Breast epithelium (tissue), 3 donors: ENCODE measurements around the gene FCHSD2.

ENCODE experiments used
- POLR2A ChIP-seq: fragments of 450-650 bp; IDR thresholded peaks from one replicate; pipeline ENCODE4 v1.6.1; 2016; ENCODE audit warnings: antibody characterized with exemption, mild to moderate bottlenecking, moderate library complexity
- POLR2AphosphoS5 ChIP-seq, 3 donors: sonication (generic); formaldehyde crosslinking; IDR thresholded peaks; one replicate each; pipeline ENCODE4 v1.6.1; 2017; ENCODE audit warnings: antibody characterized with exemption in 3 of 3
- TF ChIP-seq, protein P1 (sequence below), 3 donors: fragments of 450-650 bp; IDR thresholded peaks; one replicate each; pipeline ENCODE4 v1.5.1; 2016 to 2017; ENCODE audit warnings: antibody characterized with exemption in 3 of 3, mild to moderate bottlenecking in 3 of 3, moderate library complexity in 3 of 3

DNA sequence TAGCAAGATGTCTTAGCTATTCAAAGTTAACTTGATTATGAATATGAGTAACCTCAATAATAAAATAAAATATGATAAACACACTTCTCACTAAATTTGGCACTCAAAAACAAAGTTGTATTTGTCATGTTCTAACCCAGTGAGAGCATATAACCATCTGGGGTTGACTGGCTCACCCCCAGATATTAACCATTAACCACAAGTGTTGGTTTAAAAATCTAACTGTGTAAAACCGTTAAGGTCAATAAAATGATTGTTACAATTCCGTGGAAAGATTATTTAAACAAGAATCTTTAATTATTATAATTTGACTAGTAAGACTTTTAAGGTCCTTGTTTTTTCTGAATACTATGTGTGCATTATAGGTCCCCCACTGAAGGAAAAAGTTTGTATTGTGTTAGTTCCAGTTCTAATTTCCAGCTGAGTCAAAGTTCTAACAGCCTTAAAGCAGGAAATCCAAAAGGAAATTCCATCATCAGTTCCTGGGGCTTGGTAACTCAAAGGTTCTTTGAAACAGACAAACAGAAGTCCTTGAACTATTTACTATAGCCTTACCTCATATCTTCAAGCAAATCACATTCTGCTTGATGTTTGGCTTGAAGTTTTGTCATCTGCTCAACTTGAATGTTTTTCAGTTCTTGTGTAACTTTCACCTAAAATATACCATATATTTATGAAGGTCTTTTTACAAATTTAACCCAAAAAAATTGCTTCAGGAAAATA is 2.5 kb downstream of the FCHSD2 start:
- TF ChIP-seq, protein P1, sequence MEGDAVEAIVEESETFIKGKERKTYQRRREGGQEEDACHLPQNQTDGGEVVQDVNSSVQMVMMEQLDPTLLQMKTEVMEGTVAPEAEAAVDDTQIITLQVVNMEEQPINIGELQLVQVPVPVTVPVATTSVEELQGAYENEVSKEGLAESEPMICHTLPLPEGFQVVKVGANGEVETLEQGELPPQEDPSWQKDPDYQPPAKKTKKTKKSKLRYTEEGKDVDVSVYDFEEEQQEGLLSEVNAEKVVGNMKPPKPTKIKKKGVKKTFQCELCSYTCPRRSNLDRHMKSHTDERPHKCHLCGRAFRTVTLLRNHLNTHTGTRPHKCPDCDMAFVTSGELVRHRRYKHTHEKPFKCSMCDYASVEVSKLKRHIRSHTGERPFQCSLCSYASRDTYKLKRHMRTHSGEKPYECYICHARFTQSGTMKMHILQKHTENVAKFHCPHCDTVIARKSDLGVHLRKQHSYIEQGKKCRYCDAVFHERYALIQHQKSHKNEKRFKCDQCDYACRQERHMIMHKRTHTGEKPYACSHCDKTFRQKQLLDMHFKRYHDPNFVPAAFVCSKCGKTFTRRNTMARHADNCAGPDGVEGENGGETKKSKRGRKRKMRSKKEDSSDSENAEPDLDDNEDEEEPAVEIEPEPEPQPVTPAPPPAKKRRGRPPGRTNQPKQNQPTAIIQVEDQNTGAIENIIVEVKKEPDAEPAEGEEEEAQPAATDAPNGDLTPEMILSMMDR (IDR thresholded peaks at IDR 0.05) = no peak
- no peak for TF ChIP-seq POLR2A
- TF ChIP-seq POLR2AphosphoS5 (IDR thresholded peaks at IDR 0.05) = no peak
